ENCODE data around the gene BDKRB2.

BDKRB2 gene

DNA sequence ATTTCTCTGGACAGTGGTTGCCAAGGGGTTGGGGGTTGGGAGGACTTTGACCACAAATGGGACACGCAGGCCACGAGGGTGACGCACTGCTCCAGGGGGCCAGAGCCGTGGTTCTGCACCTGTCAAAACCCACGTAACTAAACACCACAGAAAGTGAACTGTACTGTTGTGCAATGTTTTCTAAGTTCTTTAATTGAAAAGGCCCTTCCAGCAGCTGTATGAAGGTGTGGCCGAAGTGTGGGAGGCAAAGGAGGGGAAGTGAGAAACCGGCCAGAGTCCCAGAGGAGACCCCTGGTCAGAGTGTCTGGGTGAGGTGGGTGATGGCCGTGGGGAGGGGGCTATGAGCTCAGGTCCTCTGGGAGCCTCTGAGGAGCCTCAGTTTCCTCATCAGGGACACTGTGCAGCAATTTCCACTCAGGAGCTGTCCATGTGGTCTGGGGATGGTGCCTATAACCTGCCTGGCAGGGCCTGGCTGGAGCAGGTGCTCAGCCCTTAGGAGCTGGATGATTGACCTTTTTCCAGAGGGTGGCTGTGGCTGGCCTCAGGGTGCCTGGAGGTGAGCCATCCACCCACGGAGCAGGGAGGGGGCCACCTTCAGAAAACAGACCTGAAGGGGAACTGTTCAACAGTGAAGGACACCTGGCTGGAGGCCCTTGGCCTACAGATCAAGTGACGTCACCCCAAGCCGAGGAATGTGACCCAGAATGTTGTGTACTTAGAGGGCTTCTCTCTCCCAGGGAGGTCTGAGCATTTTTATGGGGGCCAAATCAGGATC lies 9.8 kb upstream of the BDKRB2 start:
- no peak for DNase-seq (ENCODE audit: extremely low read depth, low read depth)
- no peak for TF ChIP-seq CTCF (IDR thresholded peaks at IDR 0.05; ENCODE audit: low read depth, low read length)

DNA sequence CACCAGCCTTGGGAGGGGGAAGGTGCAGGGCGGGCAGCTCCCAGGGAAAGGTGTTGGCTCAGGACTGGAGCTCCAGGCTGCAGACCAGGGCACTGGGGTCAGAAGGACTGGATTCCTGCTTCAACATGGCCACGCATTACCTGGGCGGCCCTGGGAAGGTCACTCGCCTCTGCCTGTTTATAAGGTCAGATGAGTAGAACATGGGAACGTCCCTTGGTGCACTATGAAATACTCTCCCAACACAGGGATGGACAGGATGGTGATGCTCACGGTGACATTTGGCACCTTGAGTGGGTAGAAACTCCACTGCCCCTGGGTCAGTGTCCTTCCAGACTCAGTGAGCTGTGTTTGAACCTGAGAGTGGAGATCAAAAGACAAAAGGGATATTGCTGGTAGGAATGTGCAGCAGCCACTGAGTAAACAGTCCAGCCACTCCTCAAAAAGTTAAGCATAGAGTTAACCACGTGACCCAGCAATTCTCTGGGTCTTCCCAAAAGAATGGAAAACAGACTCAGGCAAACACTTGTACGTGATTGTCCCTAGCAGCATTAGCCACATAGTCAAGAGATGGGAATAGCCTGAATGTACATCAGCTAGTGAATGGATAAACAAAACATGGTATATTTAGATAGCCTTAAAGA lies 9.1 kb upstream of the BDKRB2 start:
- DNase-seq (ENCODE audit: extremely low read depth, low read depth) = no peak
- no peak for TF ChIP-seq CTCF (IDR thresholded peaks at IDR 0.05; ENCODE audit: low read depth, low read length)

DNA sequence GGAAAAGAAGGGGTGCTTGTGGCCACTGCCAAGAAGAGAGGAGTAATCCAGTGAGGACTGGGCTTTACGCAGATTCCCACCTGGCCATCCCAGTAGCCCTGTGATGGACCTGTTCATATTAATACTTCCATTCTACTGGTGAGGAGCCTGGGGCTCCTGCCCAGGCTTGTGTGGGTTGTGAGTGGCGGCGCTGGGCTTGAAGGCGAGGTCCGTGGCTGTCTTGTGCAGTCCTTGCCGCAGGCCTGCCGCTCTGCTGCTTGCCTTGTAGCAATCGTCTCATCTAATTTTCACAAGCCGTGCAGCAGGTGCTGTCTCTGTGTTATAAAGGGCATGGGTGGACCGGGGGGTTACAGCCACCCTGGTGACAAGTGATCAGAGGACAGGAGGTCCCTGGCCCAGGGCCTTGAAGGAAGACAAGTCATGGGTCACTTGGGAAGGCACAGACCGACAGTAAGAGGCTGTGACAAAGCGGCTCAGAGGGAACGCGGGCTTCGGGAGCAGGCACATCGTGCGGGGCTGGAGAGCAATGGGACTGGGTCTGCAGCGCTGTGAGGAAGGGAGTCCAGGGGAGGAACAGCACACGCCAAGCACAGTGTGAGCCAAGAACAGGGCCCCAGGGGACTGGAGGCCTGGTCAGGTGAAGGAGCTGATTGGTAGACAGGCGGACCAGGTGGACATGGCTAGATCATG lies 7.3 kb upstream of the BDKRB2 start:
- DNase-seq (ENCODE audit: extremely low read depth, low read depth) = no peak
- TF ChIP-seq CTCF (IDR thresholded peaks at IDR 0.05; ENCODE audit: low read depth, low read length) = no peak

- DNase-seq (ENCODE audit: extremely low read depth, low read depth) = no peak
- no peak for TF ChIP-seq CTCF (IDR thresholded peaks at IDR 0.05; ENCODE audit: low read depth, low read length)
Observed at GRCh38 chr14:96197969-96198368, 6.7 kb upstream of the BDKRB2 start.

DNA sequence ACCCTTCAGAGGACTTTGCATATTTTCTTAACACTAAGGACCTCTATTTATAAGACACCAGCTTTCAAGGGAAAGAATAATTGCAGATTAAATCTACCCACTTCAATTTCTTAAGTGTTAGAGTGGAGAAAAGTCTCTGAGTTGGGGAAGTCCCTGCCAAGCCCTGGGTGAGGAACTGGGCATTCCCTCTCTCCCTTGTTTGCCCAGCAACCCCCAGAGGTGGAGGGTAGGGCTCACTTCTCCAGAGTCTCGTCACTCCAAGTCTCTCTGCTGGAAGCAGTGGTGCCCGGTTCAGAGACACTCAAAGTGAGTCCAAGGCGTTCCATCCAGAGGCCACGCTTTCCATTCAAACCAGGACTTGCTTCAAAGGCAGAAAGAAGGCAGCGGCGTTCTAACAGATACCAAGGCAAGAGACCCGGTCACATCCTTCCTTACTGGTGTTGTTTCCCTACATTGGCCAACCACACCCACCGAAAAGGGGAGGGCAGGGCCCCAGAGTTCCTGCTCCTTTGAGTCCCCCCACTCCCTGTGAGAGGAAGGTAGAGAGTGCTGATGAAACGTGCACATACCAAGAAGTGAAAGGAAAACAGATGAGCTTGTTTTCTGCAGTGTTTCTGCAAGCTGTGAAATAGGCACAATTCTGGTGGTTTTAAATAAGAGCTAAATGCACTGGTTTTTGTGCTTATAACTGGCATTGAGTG lies 6.1 kb upstream of the BDKRB2 start:
- DNase-seq (ENCODE audit: extremely low read depth, low read depth) = no peak
- TF ChIP-seq CTCF (IDR thresholded peaks at IDR 0.05; ENCODE audit: low read depth, low read length) = no peak

GRCh38 chr14:96201157-96201556 lies 3.5 kb upstream of the BDKRB2 start:
- no peak for DNase-seq (ENCODE audit: extremely low read depth, low read depth)
- TF ChIP-seq CTCF (IDR thresholded peaks at IDR 0.05; ENCODE audit: low read depth, low read length) = no peak

Measured in AG09319 (cell line).